HEK293T (cell line): ENCODE measurements around the gene LTBP4.

Source experiments
- ARNT ChIP-seq: fragments of 450-650 bp; IDR thresholded peaks from 2 replicates; pipeline ENCODE4 v1.6.1; 2017; ENCODE audit warnings: mild to moderate bottlenecking
- BHLHE40 ChIP-seq: fragments of 450-650 bp; IDR thresholded peaks from 2 replicates; pipeline ENCODE4 v1.6.1; 2016; ENCODE audit warnings: mild to moderate bottlenecking, moderate library complexity, borderline replicate concordance
- FOXA1 ChIP-seq: fragments of 450-650 bp; IDR thresholded peaks from 2 replicates; pipeline ENCODE4 v1.6.1; 2016; ENCODE audit warnings: mild to moderate bottlenecking
- FOXM1 ChIP-seq: fragments of 450-650 bp; IDR thresholded peaks from 2 replicates; pipeline ENCODE4 v1.6.1; 2017; ENCODE audit warnings: mild to moderate bottlenecking, borderline replicate concordance

DNA sequence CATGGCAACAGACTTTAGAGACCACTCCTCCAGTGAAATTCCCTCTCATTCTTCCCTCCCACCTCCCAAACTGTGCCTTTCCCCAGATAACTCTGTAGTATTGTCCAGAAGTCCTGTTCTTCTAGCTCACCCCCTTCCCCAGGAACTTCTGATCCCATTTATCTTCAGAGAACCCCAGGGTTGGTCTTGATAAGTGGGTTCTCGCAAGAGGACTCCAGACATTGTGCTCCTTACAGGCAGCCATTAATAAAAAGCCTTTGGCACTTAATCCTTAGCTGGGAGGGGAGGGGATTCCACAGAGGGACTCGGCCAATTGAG is 1.9 kb downstream of the LTBP4 start:
- TF ChIP-seq FOXM1 (no peak), ARNT (no peak), BHLHE40 (no peak), FOXA1 (no peak)
